Endothelial cell of umbilical vein (primary cell): ENCODE measurements around the gene RAI1. TPM values are rescaled to one million over a fixed set of nuclear protein-coding genes. Genes with fewer than 3 reads are reported as not detected.

Experiments
- BruUV-seq: library from RNA; stranded (reverse); fragments of 400-500 nt; replicated peaks from 2 replicates; lab custom pipeline; 2021; lab: Mats Ljungman, UMichigan
- CTCF ChIA-PET: fragments of 300-600, 350-600 bp; sonication (Branson Sonifier 250); formaldehyde crosslinking; loops from one replicate; lab custom pipeline; 2021; ENCODE audit warnings: antibody characterized with exemption, inconsistent platforms; lab: Charles Lee
- POLR2A ChIA-PET: fragments of 300-600, 350-600 bp; sonication (Branson Sonifier 250); formaldehyde crosslinking; loops from one replicate; lab custom pipeline; 2021; ENCODE audit warnings: antibody characterized with exemption, inconsistent platforms; lab: Charles Lee
- DNase-seq: peaks from one replicate; pipeline ENCODE4 v3.0.0-alpha.2; 2011; ENCODE audit warnings: low read depth, low spot score
- FAIRE-seq: peaks from 2 replicates; lab custom pipeline; 2011; peaks lifted over from hg19 to GRCh38; lab: Jason Lieb, UNC
- H2AFZ ChIP-seq: 2 replicates; pipeline ENCODE4 v1.6.0; 2012; ENCODE audit warnings: low read depth, low read length, control low read depth, inconsistent platforms
- H3K27ac ChIP-seq: 2 replicates; pipeline ENCODE4 v1.5.1; 2011; ENCODE audit warnings: low read depth, mild to moderate bottlenecking, control low read depth, low read length, moderate library complexity; ENCODE audit not compliant: insufficient read depth
- H3K27me3 ChIP-seq, 2 experiments: 2 replicates each; pipeline versions ENCODE4 v1.6.0 to v1.6.1; 2011; ENCODE audit warnings: low read length in 2 of 2, mixed read lengths in 1 of 2; ENCODE audit not compliant: control insufficient read depth in 2 of 2, insufficient read depth in 2 of 2
- H3K36me3 ChIP-seq, 2 experiments: 2 replicates in 1 of 2; 3 replicates in 1 of 2; pipeline ENCODE4 v1.5.1; 2011; ENCODE audit warnings: low read length in 2 of 2, mild to moderate bottlenecking in 1 of 2, moderate library complexity in 1 of 2; ENCODE audit not compliant: control insufficient read depth in 2 of 2, insufficient read depth in 2 of 2; ENCODE audit errors: extremely low read depth in 1 of 2
- H3K4me1 ChIP-seq: 3 replicates; pipeline ENCODE4 v1.5.1; 2011; ENCODE audit warnings: mild to moderate bottlenecking, low read length; ENCODE audit not compliant: control insufficient read depth, insufficient read depth; ENCODE audit errors: extremely low read depth
- H3K4me2 ChIP-seq: 2 replicates; pipeline ENCODE4 v1.6.1; 2011; ENCODE audit warnings: low read length, control low read depth, mixed read lengths; ENCODE audit not compliant: insufficient read depth
- H3K4me3 ChIP-seq, 3 experiments: fragments of 200-600 bp in 1 of 3; sonication (generic), shearing (Covaris generic) in 1 of 3; replicated peaks in 1 of 3; 2 replicates each; pipeline ENCODE4 v1.5.1; 2011 to 2016; ENCODE audit warnings: control low read depth in 3 of 3, low read length in 3 of 3, mild to moderate bottlenecking in 2 of 3, inconsistent platforms in 1 of 3, low read depth in 1 of 3, moderate library complexity in 1 of 3; ENCODE audit not compliant: insufficient read depth in 1 of 3
- H3K79me2 ChIP-seq: 2 replicates; pipeline ENCODE4 v1.6.0; 2012; ENCODE audit warnings: low read length, inconsistent platforms; ENCODE audit not compliant: control insufficient read depth, insufficient read depth
- H3K9ac ChIP-seq: replicated peaks from 2 replicates; pipeline ENCODE3; 2011; ENCODE audit warnings: low read length, control low read depth; ENCODE audit not compliant: insufficient read depth; ENCODE audit errors: extremely low read depth
- H3K9me1 ChIP-seq: replicated peaks from 3 replicates; pipeline ENCODE4 v1.6.0; 2011; ENCODE audit warnings: mild to moderate bottlenecking, low read length; ENCODE audit not compliant: control insufficient read depth, insufficient read depth; ENCODE audit errors: extremely low read depth
- H3K9me3 ChIP-seq: replicated peaks from 2 replicates; pipeline ENCODE4 v1.5.1; 2012; ENCODE audit warnings: low read length, inconsistent platforms; ENCODE audit not compliant: control insufficient read depth, insufficient read depth
- H4K20me1 ChIP-seq: replicated peaks from 2 replicates; pipeline ENCODE3; 2011; ENCODE audit warnings: mild to moderate bottlenecking, low read length; ENCODE audit not compliant: control insufficient read depth, insufficient read depth; ENCODE audit errors: extremely low read depth
- CTCF ChIP-seq, 2 donors: IDR thresholded peaks; 1 replicate in 1 of 2; 2 replicates in 1 of 2; pipeline ENCODE4 v1.5.1; 2011; ENCODE audit warnings: low read length in 2 of 2, mild to moderate bottlenecking in 2 of 2, moderate library complexity in 2 of 2, control low read depth in 1 of 2, inconsistent platforms in 1 of 2, low read depth in 1 of 2; ENCODE audit not compliant: insufficient read depth in 1 of 2; ENCODE audit errors: extremely low read depth in 1 of 2
- EZH2 ChIP-seq: IDR thresholded peaks from 2 replicates; pipeline ENCODE4 v1.6.1; 2012; ENCODE audit warnings: borderline replicate concordance, low read depth, mild to moderate bottlenecking, moderate library complexity, low read length, inconsistent platforms; ENCODE audit not compliant: severe bottlenecking
- FOS ChIP-seq: IDR thresholded peaks from 2 replicates; pipeline ENCODE4 v1.6.1; 2011; ENCODE audit warnings: mild to moderate bottlenecking, low read length, moderate library complexity, borderline replicate concordance; ENCODE audit not compliant: insufficient read depth
- GATA2 ChIP-seq: IDR thresholded peaks from 2 replicates; pipeline ENCODE4 v1.7.0; 2011; ENCODE audit warnings: low read depth, mild to moderate bottlenecking, moderate library complexity, mixed read lengths, low read length; ENCODE audit not compliant: insufficient read length, insufficient read depth
- JUN ChIP-seq: IDR thresholded peaks from 2 replicates; pipeline ENCODE4 v1.6.1; 2011; ENCODE audit warnings: borderline replicate concordance, low read depth; ENCODE audit not compliant: insufficient read length, insufficient read depth
- MAX ChIP-seq: IDR thresholded peaks from 2 replicates; pipeline ENCODE4 v1.6.1; 2011; ENCODE audit not compliant: insufficient read depth, insufficient read length
- MYC ChIP-seq: IDR thresholded peaks from one replicate; pipeline ENCODE4 v1.6.1; 2011; ENCODE audit warnings: mild to moderate bottlenecking, low read depth, low read length
- POLR2A ChIP-seq: IDR thresholded peaks from 2 replicates; pipeline ENCODE4 v1.6.1; 2012; ENCODE audit warnings: low read depth, mild to moderate bottlenecking, control low read depth, low read length
- POLR2AphosphoS5 ChIP-seq: IDR thresholded peaks from 2 replicates; pipeline ENCODE4 v1.6.1; 2012; ENCODE audit warnings: low read depth, mild to moderate bottlenecking, control low read depth, low read length, moderate library complexity; ENCODE audit not compliant: insufficient read depth
- dilution Hi-C: fragments of 300-500 bp; cut with MboI; formaldehyde crosslinking; loops from one replicate; pipeline ENCODE4 v1.15.0; 2019; ENCODE audit warnings: low sequenced_read_pairs; ENCODE audit not compliant: extremely low pct_ligation_motif_present
- intact Hi-C: fragments of 100-400 bp; cut with micrococcal nuclease; formaldehyde crosslinking; loops from one replicate; pipeline ENCODE4 v1.10.0; 2022
- polyA plus RNA-seq, 4 experiments: library from polyadenylated mRNA; depleted of rRNA in 3 of 4; stranded (reverse) in 3 of 4; unstranded in 1 of 4; fragments of >200 nt; gene quantifications; 2 replicates each; pipeline versions ENCODE4 v1.2.1 to v1.2.3, GENCODE V29; 2011 to 2012; ENCODE audit warnings: missing spikeins in 1 of 4
- total RNA-seq: library from RNA; stranded (reverse); gene quantifications from 2 replicates; pipeline ENCODE4 v1.2.3, GENCODE V29; 2021

RAI1 gene
- total and polyA plus RNA-seq, 2 donors (not counting 3 experiments of a cell fraction or from before 2014, with no cell fraction given): 7.8 to 43.3 TPM

GRCh38 chr17:17706140-17707060 is 25.1 kb downstream of the RAI1 start:
- H4K20me1 ChIP-seq: no peaks in the 10 kb centered on the region

More at GRCh38 chr17:17706140-17707060, 25.1 kb downstream of the RAI1 start:
- Histone ChIP-seq H3K9me3 (no peaks in the 10 kb centered on the region), H3K4me1 (peaks cover 12% of the 10 kb centered on the region), H3K4me2 (no peak overlapping the region), H3K36me3 (no peaks in the 10 kb centered on the region), H2AFZ (no peak overlapping the region), H3K4me3 (no peak overlapping the region), H3K27me3 (no peaks in the 10 kb centered on the region), H3K9ac (no peak overlapping the region), H3K27ac (no peak overlapping the region), H3K9me1 (no peaks in the 10 kb centered on the region), H3K79me2 (peaks cover 51% of the 10 kb centered on the region)
- ChIA-PET POLR2A (no interaction called here), CTCF (interaction anchor here (0.7 to 0.8 kb wide), 3 partner anchors 11 to 39 kb away, joined by 3 to 4 read pairs (median 3); no protein-coding TSS in a partner anchor)
- no peak for FAIRE-seq
- DNase-seq: no peak
- dilution Hi-C loops (no loop called here), intact Hi-C loops (no loop called here)
- no peak for TF ChIP-seq POLR2AphosphoS5
- no peak for TF ChIP-seq FOS
- no peak for TF ChIP-seq MAX
- TF ChIP-seq EZH2: no peak
- TF ChIP-seq CTCF (IDR thresholded peaks at IDR 0.05; ENCODE audit: extremely low read depth in 1 of 2, insufficient read depth in 1 of 2, low read depth in 1 of 2, low read length in 2 of 2): no peak
- TF ChIP-seq GATA2: no peak
- TF ChIP-seq MYC: no peak
- TF ChIP-seq JUN: no peak
- no peak for TF ChIP-seq POLR2A
- BruUV-seq: no TSS peak
